Prostate gland (tissue), 2 donors: Measurements from ENCODE around the gene SBF2. TPM values are rescaled to one million over a fixed set of nuclear protein-coding genes. Genes with fewer than 3 reads are reported as not detected.

Experiments
- DNase-seq: peaks from one replicate; pipeline ENCODE4 v3.0.0-alpha.2; 2019; ENCODE audit warnings: low spot score
- H3K27ac ChIP-seq, 2 donors: fragments of 200-600 bp; sonication (generic); 2 replicates each; pipeline ENCODE4 v1.5.1; 2017 to 2019
- H3K27me3 ChIP-seq: fragments of 200-600 bp; sonication (generic); replicated peaks from 2 replicates; pipeline ENCODE4 v1.5.1; 2019; ENCODE audit not compliant: insufficient read depth
- H3K36me3 ChIP-seq, 2 donors: fragments of 200-600 bp; sonication (generic); 1 replicate in 1 of 2; 2 replicates in 1 of 2; pipeline versions ENCODE4 v1.5.1 to v1.8.1; 2017 to 2019
- H3K4me1 ChIP-seq: fragments of 200-600 bp; sonication (generic); replicated peaks from 2 replicates; pipeline ENCODE4 v1.5.1; 2019
- H3K4me3 ChIP-seq, 2 donors: fragments of 200-600 bp; sonication (generic); 2 replicates each; pipeline ENCODE4 v1.5.1; 2017 to 2019
- H3K9me3 ChIP-seq: fragments of 200-600 bp; sonication (generic); 2 replicates; pipeline ENCODE4 v1.5.1; 2017
- POLR2A ChIP-seq: fragments of 450-650 bp; IDR thresholded peaks from one replicate; pipeline ENCODE4 v1.6.1; 2016; ENCODE audit warnings: antibody characterized with exemption, mild to moderate bottlenecking
- POLR2AphosphoS5 ChIP-seq: sonication (generic); formaldehyde crosslinking; IDR thresholded peaks from one replicate; pipeline ENCODE4 v1.6.1; 2017; ENCODE audit warnings: antibody characterized with exemption
- WGBS: methylation state at CpG from one replicate; pipeline ENCODE4 v1.1.5; 2018; 5-methylcytosine and 5-hydroxymethylcytosine counted together
- intact Hi-C: fragments of 100-400 bp; cut with DNase I; formaldehyde crosslinking; loops from one replicate; pipeline ENCODE4 v1.14.2; 2022
- total RNA-seq, 2 donors: library from RNA; depleted of rRNA; stranded (reverse); fragments of >200 nt; gene quantifications; one replicate each; pipeline ENCODE4 v1.1.0, GENCODE V29; 2016
- TF ChIP-seq, protein P1 (sequence below), 4 experiments: fragments of 200-600 bp in 2 of 4; fragments of 450-650 bp in 2 of 4; sonication (generic) in 2 of 4; IDR thresholded peaks; 1 replicate in 3 of 4; 2 replicates in 1 of 4; pipeline ENCODE4 v1.5.1; 2016 to 2019; ENCODE audit warnings: antibody characterized with exemption in 4 of 4, mild to moderate bottlenecking in 2 of 4, moderate library complexity in 2 of 4

SBF2 gene
- total RNA-seq, 2 donors from 2014 or later, result 35.9 to 56.7 TPM

DNA sequence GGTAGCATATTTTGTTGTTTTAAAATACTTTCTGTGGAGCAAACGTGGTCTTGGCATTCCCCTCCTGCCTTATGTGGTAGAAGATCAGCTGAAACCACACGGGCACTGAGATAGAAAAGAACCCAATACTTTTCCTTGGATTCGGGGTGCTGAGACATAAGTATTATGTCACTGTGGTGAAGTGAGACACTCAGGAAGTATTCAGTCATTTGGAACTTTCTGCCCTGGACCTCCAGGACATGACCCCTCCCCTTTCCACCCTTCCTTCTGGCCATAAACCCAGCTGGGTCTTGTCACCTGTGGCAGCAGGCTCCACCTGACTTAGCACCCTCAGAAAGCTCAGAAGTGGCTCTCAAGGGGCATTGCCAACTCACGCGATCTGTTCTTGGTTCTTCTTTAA lies 506.8 kb downstream of the SBF2 start:
- WGBS, result 95% methylated on average over 5 of the region's 5 CpGs
- no peaks in the 10 kb centered on the region for H3K27me3 ChIP-seq
- H3K4me3 ChIP-seq, result no peak overlapping the region
- H3K4me1 ChIP-seq, result no peaks in the 10 kb centered on the region
- H3K36me3 ChIP-seq, result peaks cover 0 to 4% of the 10 kb centered on the region in 2 donors
- H3K9me3 ChIP-seq, result no peaks in the 10 kb centered on the region
- no peak overlapping the region for H3K27ac ChIP-seq
- no peak for DNase-seq
- intact Hi-C loops, result no loop called here
- TF ChIP-seq, protein P1, sequence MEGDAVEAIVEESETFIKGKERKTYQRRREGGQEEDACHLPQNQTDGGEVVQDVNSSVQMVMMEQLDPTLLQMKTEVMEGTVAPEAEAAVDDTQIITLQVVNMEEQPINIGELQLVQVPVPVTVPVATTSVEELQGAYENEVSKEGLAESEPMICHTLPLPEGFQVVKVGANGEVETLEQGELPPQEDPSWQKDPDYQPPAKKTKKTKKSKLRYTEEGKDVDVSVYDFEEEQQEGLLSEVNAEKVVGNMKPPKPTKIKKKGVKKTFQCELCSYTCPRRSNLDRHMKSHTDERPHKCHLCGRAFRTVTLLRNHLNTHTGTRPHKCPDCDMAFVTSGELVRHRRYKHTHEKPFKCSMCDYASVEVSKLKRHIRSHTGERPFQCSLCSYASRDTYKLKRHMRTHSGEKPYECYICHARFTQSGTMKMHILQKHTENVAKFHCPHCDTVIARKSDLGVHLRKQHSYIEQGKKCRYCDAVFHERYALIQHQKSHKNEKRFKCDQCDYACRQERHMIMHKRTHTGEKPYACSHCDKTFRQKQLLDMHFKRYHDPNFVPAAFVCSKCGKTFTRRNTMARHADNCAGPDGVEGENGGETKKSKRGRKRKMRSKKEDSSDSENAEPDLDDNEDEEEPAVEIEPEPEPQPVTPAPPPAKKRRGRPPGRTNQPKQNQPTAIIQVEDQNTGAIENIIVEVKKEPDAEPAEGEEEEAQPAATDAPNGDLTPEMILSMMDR (IDR thresholded peaks at IDR 0.05), result no peak
- no peak for TF ChIP-seq POLR2AphosphoS5

DNA sequence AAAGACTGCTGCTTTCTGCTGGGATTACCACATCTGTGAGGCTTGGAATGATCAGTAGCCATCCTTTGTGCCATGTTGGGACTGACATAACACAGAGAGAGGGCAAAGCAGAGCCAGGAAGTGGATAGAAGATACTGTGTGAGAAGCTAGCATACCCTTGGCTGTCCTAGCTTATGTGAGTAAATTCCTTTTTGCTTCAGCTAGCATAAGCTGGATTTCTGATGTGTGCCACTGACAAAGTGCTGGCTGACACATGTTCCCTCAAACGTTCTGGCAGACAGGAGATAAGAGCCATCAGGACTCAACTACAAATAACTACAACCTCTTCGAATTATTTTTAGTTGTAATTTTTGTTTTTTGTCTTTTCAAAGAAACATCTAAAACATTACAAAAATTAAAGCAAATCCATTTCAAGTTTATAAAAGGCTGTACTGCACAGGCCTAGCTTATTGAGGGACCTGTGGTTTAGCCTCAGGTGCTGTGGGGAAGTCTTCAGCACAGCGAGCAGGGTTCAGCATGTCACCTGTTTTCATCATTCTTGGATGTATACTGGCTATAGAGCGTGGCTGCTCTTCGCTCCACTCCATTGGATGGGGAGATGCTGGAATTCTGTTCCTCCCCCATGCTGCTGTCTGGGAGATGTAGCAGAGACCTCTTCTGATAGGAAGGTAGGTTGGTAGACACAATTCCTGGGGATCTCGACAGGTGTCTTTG lies 509.3 kb downstream of the SBF2 start:
- TF ChIP-seq POLR2A, result no peak
- no peak for TF ChIP-seq POLR2AphosphoS5
- TF ChIP-seq, protein P1 (IDR thresholded peaks at IDR 0.05), result no peak
- no peak for DNase-seq
- WGBS, result 85% methylated on average over 6 of the region's 6 CpGs
- Histone ChIP-seq H3K36me3 (peaks cover 0 to 4% of the 10 kb centered on the region in 2 donors), H3K4me1 (no peaks in the 10 kb centered on the region), H3K4me3 (no peak overlapping the region), H3K27me3 (no peaks in the 10 kb centered on the region), H3K9me3 (no peaks in the 10 kb centered on the region), H3K27ac (no peak overlapping the region)
- intact Hi-C loops, result no loop called here

DNA sequence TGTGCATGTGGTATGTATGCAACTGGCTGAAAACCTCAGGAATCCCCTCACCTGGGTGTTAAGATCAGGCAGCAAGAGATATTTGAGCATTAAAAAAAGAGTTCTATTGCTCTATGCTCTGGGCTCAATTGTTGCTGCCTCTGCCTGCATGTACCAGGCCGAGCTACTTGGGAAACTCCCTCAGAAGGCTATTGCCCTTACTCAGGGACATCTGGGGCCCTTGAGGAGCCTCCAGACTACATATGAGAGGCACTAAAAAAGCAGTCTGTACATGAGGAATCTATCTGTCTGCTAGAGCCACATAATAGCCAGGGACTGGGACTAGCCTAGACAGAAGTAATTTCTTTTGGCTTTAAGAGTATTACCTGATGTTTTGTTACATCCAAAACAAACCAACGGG lies 510.0 kb downstream of the SBF2 start:
- Histone ChIP-seq H3K27me3 (no peaks in the 10 kb centered on the region), H3K4me3 (no peak overlapping the region), H3K27ac (no peak overlapping the region), H3K4me1 (no peaks in the 10 kb centered on the region), H3K36me3 (peaks cover 0 to 2% of the 10 kb centered on the region in 2 donors), H3K9me3 (no peaks in the 10 kb centered on the region)
- WGBS, result 78% methylated on average over 2 of the region's 2 CpGs
- no peak for DNase-seq
- no peak for TF ChIP-seq POLR2A
- TF ChIP-seq, protein P1 (IDR thresholded peaks at IDR 0.05), result no peak
- TF ChIP-seq POLR2AphosphoS5, result no peak
- intact Hi-C loops, result no loop called here

DNA sequence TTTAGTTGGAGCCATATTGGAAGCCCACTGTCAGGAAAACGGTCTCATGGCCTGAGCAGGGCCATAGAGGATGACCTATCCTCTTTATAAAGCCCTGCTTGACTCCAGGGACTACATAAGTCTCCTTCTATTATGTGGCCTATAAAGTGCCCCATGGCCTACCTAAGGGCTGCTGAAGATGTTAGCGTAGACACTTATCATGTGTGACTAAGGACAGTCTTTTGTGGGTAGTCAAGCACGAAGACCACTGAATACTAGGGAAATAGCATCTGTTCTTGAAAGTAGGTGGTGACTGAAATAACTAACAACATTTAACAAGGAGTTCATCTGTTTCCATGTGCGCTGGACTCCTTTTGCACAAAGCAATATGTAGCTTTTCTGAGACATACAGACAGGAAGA lies 513.1 kb downstream of the SBF2 start:
- H3K4me1 ChIP-seq, result no peaks in the 10 kb centered on the region
- TF ChIP-seq POLR2AphosphoS5, result no peak
- no peak for TF ChIP-seq POLR2A
- TF ChIP-seq, protein P1 (IDR thresholded peaks at IDR 0.05), result no peak
- H3K36me3 ChIP-seq, result no peaks in the 10 kb centered on the region
- DNase-seq, result no peak
- 95% methylated on average over 4 of the region's 4 CpGs for WGBS
- no peaks in the 10 kb centered on the region for H3K9me3 ChIP-seq
- H3K27me3 ChIP-seq, result no peaks in the 10 kb centered on the region
- no peak overlapping the region for H3K27ac ChIP-seq
- intact Hi-C loops, result no loop called here
- no peak overlapping the region for H3K4me3 ChIP-seq

DNA sequence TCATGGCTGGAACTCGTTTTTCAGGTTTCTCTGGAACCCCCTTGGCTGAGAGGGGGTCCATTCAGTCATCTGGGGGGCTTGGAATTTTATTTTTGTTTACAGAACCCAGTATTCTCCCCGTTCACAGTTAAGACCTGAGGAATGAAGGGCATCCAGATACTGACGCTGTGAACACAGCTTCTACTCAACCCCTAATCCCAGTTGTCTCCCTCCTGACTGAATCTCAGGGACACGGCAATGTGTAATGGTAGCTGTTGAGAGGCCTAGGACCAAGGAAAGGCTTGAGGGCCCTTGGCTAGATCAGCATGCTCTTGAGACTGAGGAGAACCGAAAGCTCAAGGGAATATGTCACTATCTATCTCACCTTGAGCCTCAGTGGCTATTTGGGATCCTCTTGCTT lies 516.5 kb downstream of the SBF2 start:
- no peak for TF ChIP-seq POLR2A
- TF ChIP-seq POLR2AphosphoS5, result no peak
- TF ChIP-seq, protein P1 (IDR thresholded peaks at IDR 0.05), result no peak
- intact Hi-C loops, result no loop called here
- Histone ChIP-seq H3K27me3 (no peaks in the 10 kb centered on the region), H3K27ac (no peak overlapping the region), H3K36me3 (no peaks in the 10 kb centered on the region), H3K4me3 (no peak overlapping the region), H3K9me3 (no peaks in the 10 kb centered on the region), H3K4me1 (no peaks in the 10 kb centered on the region)
- WGBS, result 93% methylated on average over 5 of the region's 5 CpGs
- no peak for DNase-seq
